Measurements from ENCODE around the gene CHD9. TPM values are rescaled to one million over a fixed set of nuclear protein-coding genes. Genes with fewer than 3 reads are reported as not detected.
"Not testable (repeated sequence)": the region's sequence is repeated elsewhere in the genome, so short reads cannot be mapped to it uniquely, and the experiment has no call there.

CHD9 gene
- total RNA-seq, 1 donor from 2014 or later, result 64.6 TPM

DNA sequence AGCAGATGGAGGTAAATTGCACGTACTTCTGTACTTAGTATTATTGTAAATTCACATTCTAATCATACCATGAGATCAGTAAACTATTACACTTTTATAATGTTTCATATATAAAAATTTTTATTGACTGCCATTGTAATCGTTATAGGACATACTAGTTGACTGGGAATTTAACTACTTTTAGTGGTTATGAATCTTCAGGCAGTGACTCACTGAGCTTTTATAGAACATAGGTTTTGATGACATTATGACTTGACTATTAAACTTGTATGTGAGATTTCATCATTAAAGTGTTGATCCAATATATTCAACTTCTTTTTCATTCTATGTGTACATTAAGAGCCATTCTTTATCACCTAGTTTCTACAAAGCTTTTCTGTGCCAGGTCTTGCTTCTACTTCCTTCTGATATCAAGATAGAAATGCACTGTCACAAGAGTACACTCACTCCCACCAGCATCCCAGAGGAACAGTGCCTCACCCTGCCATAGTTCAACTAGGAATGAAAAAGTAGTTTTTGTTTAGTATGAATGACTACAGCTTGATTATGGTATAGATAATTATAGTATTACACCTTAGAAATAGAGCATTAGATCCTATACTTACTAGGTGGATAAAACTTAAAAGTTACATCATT lies 237.1 kb downstream of the CHD9 start:
- DNase-seq (ENCODE audit: low spot score), result no peak
- intact Hi-C loops (cut with DNase I), result no loop called here

DNA sequence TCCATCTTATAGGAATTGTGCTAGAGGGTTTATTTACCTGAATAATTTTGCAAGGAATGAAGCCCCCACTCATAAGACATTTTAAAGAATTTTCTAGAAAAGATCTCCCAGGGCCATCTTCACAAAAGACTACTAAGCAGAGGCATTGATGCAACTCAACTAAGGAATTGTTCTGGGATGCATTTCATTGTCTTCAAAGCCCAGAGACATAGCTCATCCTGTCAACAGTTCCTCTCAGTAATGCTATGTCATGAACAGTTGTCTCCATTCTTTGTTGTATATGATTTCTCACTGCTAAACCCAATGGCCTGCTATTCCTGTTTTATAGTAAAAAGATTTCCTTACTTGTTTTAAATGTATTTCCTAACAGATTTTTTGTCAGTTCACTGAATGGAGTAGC lies 242.7 kb downstream of the CHD9 start:
- no peak for DNase-seq (ENCODE audit: low spot score)
- intact Hi-C loops (cut with DNase I), result no loop called here

DNA sequence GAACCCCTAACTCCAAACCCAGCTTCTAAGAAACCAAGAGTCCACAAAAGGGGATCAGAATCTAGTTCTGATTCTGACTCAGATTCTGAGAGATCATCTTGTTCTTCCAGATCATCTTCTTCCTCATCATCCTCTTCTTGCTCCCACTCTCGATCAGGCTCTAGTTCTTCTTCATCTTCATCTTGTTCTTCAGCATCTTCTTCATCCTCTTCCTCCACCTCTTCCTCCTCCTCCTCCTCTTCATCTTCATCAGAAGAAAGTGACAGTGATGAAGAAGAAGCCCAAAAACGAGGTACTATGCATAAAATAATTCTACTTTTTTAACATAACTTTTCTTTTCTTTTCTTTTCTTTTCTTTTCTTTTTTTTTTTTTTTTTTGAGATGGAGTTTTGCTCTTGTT lies 249.5 kb downstream of the CHD9 start:
- intact Hi-C loops (cut with DNase I), result no loop called here
- no peak for DNase-seq (ENCODE audit: low spot score)

DNA sequence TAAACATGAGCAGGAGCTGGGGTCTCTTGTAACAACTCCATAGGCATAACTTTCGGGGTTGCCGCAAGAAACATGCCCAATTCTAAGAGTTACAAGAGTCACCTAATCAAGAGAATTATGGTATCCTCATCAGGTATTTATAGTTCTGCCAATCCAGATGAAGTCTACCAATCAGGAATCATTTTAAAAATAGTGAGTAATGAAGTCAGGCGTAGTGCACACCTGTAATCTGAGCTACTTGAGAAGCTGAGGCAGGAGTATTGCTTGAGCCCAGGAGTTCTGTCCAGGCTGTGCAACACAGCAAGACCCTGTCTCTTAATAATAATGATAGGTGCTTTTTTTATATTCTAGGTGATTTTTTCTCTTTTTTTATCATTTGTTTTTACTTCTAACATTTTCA lies 251.0 kb downstream of the CHD9 start:
- intact Hi-C loops (cut with DNase I), result no loop called here
- DNase-seq (ENCODE audit: low spot score), result no peak

DNA sequence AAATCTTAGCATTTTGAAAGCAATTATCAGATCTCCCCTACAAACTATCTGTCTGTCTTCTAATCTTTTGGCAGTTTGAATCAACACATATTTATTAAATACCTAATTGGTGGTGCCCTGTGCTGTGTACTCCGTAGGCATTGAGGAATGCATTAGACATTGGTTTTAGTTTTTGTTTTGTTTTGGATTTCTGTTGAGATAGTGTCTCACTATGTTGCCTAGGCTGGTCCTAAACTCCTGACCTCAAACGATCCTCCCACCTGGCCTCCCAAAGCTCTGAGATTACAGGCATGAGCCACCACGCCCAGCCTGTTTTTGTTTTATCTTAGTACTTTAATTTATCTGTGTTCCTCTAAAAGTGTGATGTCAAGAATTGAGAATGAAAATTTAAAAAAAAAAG lies 254.7 kb downstream of the CHD9 start:
- DNase-seq (ENCODE audit: low spot score), result no peak
- intact Hi-C loops (cut with DNase I), result no loop called here

DNA sequence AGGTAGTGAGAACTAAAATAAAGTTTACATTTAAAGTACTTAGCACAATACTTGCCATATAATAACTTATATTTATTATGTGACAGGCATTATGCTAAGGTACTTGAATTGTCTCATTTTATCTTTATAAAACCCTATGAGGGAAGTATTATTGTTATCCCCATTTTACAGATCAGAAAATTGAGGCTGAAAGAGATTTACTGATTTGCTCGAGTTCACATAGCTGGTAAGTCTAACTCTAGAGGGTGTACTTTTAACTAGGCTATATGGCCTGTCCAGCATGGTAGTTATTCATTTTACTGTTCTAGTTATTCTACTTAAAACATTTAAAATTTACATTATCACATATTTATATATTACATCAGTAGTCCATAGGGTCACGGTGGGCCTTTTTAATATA lies 266.2 kb downstream of the CHD9 start:
- DNase-seq (ENCODE audit: low spot score), result no peak
- intact Hi-C loops (cut with DNase I), result no loop called here

DNA sequence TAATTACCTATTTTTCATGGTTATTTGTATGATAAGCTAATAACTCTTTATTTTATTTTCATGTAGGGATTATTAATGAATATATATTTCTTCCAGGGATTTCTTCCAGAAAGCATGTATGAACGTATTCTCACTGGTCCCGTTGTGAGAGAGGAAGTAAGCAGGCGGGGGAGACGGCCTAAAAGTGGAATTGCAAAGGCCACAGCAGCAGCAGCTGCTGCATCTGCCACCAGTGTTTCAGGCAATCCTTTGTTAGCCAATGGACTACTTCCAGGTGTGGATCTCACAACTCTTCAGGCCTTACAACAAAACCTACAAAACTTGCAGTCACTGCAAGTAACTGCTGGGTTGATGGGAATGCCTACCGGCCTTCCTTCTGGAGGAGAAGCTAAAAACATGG lies 269.1 kb downstream of the CHD9 start:
- intact Hi-C loops (cut with DNase I), result no loop called here
- no peak for DNase-seq (ENCODE audit: low spot score)

DNA sequence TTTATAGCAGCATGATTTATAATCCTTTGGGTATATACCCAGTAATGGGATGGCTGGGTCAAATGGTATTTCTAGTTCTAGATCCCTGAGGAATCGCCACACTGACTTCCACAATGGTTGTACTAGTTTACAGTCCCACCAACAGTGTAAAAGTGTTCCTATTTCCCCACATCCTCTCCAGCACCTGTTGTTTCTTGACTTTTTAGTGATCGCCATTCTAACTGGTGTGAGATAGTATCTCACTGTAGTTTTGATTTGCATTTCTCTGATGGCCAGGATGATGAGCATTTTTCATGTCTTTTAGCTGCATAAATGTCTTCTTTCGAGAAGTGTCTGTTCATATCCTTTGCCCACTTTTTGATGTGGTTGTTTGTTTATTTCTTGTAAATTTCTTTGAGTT lies 276.2 kb downstream of the CHD9 start:
- DNase-seq (ENCODE audit: low spot score); intact Hi-C loops (cut with DNase I): not testable (repeated sequence)

DNA sequence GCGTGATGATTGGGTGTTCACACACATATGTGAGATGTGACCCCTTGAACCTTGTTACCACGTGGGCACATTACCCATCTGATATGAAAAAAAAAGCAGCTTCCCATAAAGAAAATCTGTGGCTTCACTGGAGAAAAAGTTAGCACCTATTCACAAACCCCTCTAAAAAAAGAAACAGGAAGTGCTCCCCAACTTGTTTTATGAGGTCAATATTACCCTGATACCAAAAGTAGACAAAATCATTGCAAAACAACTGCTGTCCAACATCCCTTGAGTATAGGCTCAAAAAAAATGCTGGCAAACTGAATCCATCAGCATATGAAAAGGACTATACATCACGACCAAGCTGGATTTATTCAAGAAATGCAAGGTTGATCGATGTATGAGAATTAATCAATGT lies 279.8 kb downstream of the CHD9 start:
- no peak for DNase-seq (ENCODE audit: low spot score)
- intact Hi-C loops (cut with DNase I), result no loop called here

DNA sequence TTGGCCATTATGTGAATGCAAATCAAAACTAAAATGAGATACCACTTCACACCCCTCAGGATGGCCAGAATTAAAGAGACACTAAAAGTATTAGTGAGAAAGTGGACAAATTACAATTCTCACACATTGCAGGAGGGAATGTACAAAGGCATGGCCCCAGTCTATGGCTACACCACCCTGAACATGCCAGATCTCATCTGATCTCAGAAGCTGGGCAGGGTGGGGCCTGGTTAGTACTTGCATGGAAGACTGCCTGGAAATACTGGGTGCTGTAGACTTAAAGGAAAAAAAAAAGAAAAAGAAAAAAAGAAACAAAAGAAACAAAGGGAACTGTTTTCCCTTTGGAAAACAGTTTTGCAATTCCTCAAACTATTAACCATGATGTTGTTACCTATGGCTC lies 282.5 kb downstream of the CHD9 start:
- DNase-seq (ENCODE audit: low spot score), result no peak
- intact Hi-C loops (cut with DNase I), result no loop called here

DNA sequence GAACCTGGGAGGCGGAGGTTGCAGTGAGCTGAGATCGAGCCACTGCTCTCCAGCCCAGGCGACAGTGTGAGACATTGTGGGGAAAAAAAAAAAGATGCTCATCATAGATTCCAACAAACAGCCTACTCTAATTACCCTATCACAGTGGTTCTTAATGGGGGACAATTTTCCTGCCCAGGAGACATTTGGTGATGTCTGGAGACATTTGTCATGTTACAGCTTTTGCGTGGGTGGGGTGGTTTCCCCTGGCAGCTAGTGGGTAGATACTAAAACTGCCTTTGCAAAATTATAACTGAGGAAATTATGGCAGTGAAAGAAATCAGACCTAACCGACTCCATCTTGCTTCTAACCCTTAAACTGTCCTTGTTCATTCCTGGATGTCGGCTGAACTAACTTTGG lies 287.0 kb downstream of the CHD9 start:
- intact Hi-C loops (cut with DNase I), result no loop called here

DNA sequence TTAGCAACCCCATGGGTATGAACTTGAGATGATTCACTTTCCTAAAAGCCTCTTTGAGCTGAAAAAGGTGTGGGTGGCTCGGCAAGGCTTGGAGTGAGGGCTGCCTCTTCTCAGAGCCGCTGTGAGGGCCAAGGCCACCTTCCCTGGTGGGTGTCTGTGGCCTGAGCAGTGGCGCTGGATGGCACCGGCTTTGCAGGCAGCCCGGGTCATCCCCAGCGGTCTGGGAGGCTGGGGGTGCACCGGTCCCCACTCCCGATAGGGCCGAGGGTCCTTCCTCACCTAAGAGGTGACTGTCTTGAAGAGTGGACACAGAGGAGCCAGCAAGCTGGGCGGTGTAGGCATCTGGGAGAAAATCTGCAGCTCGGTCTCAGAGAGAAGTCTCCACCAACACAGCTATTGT lies 300.3 kb downstream of the CHD9 start:
- intact Hi-C loops (cut with DNase I), result no loop called here
- DNase-seq (ENCODE audit: low spot score), result no peak

More for the DNA sequence above, 287.0 kb downstream of the CHD9 start:
- no peak for DNase-seq (ENCODE audit: low spot score)

DNA sequence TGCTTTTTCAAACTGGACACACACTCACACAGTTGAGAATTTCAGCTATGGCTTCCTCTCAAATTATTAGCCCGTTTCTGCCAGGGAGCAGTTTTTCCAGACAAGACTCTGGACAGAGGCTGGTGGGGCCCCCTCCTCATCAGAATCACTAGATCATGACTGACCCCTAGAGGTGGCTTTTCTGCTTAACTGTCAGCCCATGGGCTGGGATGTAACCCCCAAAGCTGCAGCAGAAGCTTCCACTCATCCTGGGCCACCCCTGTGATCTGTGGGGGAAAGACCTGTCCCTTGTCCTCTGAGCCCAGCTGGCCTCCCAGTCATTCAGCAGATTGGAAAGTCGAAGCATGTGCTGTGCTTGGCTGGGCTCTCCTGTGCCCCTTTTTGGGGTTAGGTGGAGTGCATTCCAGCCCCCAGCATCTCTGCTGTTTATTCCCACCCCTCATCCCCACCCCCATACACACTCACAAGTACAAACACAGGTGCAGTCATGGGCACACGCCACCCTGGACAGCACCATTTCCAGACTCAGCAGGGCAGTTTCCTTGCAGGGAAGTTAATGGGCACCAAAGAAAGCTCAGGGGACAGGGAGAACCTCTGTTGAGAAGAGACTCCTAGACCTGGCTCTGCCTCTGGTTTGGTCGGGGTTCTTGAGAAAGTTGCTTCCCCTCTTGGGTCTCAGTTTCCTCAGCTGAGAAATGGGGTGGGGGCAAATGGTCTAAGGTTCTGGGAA lies 301.9 kb downstream of the CHD9 start:
- intact Hi-C loops (cut with DNase I), result no loop called here

DNA sequence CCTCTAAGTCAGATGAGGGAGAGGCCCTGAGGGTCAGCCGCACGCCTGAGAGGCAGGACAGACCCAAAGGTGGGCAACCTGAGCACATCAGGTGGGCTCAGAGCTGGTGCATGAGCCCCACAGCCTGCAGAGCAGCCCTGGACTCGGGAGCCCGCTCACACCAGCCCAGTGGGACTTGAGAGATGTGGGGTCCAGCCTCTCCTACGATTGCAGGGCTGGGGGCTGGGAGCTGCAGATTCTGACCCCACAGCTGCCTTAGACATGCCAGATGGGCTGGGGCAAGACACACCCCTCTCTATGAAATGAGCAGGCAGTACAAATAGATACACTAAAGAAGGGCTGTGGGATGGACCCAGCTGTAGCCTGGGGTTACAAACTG lies 302.4 kb downstream of the CHD9 start:
- intact Hi-C loops (cut with DNase I), result no loop called here

More for the DNA sequence above, 301.9 kb downstream of the CHD9 start:
- no peak for DNase-seq (ENCODE audit: low spot score)

DNA sequence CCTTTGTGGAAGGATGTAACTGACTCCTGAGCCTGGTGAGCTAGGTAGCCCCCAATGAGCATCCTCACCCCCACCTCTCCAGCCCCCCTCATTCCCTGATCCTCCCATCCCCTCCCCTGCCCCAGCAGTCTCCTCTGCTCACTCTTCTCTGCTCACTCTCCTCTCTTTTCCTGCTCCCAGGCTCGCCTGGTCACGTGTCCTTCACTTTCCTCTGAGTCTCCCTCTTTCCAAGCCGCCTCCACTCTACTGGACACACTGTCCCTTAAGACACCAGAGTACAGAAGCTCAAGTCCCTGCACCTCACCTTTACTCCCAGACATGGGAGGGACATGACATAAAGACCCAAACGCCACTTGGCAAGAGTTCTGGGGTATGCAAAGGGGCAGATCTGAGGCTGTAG lies 303.2 kb downstream of the CHD9 start:
- no peak for DNase-seq (ENCODE audit: low spot score)
- intact Hi-C loops (cut with DNase I), result no loop called here

More for the DNA sequence above, 302.4 kb downstream of the CHD9 start:
- no peak for DNase-seq (ENCODE audit: low spot score)

DNA sequence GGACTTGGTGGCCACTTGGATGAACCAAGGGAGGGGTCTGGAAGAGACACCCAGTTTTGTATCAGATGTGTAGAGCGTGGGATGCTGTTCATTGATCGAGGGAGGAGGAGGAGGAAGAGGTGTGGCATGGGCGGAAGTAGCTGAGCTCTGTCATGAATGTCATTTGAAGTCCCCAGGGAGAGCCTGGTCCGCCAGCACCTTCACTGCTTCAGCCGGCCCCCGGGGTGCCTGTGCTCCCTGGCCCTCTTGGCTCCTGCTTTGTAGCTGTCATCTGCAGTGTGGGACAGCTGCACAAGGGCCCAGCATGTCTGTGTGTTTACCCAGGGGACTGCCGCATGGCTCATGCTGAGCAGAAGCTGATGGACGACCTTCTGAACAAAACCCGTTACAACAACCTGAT lies 304.1 kb downstream of the CHD9 start:
- DNase-seq (ENCODE audit: low spot score), result no peak
- intact Hi-C loops (cut with DNase I), result no loop called here

DNA sequence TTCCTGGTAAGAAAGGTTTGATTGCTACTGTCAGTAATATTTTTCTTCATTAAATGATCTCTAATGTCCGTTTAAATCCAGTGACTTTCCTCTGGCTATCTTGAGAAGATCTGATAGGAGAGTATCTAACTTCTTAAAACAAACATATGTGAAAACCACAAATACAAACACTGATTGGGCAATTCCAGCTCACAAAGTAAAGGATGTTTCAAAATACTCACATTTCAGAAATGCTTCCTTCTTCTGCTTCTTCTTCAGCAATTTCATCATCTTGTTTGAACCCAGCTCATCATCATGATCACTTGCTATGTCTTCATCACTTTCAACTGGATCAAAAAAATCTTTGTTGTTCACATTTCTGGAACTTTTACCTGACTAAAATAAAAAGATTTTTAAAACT lies 315.1 kb downstream of the CHD9 start:
- intact Hi-C loops (cut with DNase I), result no loop called here
- no peak for DNase-seq (ENCODE audit: low spot score)

DNA sequence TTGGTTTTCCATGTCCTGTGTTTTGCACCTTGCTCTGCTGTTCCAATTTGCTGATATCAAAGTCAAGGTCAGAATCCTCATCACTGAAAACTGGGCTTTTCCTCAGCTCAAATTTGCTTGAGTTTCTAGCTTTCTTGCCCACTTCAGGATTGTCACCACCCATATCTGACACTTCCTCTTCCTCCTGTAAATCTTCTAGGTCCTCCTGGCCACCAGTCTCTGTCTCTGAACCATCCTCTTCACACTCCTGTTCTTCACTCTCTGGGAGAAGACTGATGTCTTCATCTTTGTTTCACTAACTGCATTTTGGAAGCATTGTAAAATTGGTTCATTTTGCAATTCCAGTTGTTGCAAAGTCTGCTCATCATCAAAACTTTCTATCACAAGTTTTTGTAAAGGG lies 316.0 kb downstream of the CHD9 start:
- intact Hi-C loops (cut with DNase I), result no loop called here
- no peak for DNase-seq (ENCODE audit: low spot score)

DNA sequence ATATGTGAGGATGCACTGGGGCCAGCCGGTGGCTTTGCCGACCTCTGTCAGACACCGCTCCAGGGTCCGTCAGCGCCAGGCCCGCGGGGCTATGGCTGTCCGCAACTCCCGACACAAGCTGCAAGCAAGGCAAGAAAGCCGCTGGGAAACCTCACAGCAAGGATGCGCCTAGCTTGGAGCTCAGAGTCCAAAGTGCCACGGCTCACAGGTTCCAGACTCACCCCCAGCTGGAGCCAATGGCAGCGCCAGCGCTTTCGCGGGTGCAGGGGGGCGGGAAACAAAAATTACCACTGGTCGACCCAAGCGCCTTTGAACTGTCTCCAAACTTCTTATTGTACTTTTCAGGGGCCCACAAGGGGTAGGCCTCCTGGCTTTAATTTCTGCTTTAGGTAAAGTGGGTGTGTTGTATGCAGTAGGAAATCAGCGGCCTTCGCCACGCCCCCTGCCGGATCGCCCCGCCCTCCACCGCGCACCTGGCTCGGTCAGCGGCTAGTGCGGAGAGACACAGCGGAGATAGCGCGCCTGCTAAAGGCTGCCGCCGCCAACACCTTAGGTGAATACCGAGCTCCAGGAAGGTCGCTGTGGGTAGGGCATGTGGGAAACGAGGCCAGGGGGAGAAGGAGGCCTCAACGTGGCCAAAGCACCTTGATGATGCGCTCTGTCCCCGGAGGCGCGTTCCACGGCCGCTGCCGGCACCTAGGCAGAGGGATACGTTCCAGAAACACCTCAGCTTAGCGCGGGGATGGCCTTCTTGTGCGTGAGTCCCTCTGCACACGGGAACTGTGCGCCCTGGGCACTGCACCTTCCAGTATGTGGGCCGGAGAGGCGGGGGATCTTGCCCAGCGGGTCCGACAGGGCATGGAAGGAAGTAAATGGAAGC lies 318.4 kb downstream of the CHD9 start:
- peak; percentile 90 for DNase-seq (ENCODE audit: low spot score)
- intact Hi-C loops (cut with DNase I), result no loop called here

DNA sequence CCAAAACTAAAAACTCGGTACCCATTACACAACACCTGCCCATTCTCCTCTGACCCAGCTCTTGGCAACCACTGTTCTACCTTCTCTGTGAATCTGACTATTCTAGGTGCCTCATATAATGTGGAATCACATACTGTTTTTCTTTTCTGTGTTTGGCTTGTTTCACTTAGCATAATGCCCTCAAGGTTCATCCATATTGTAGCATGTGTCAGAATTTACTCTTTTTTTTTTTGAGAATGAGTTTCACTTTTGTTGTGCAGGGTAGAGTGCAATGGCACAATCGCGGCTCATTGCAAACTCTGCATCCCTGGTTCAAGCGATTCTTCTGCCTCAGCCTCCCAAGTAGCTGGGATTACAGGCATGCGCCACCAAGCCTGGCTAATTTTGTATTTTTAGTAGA lies 320.0 kb downstream of the CHD9 start:
- intact Hi-C loops (cut with DNase I), result no loop called here

DNA sequence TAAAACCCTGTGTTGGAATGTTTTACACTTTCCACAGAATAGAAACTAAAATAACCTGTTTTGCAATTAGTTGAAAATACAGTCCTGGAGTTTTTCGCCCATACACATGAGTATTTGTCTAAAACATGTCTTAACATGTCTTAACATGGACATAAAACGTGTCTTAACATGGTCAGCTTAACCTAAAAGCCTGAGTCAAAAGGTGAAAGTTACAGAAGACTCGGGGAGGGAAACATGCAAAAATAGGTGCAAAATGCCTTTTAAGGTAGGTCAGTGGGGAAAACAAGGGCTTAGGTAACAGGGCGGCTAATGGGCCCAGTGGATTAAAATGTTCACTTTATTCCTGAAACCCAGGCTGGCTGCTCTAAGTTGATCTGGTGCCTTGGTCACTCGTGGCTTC lies 323.3 kb downstream of the CHD9 start:
- intact Hi-C loops (cut with DNase I), result no loop called here
- DNase-seq (ENCODE audit: low spot score), result no peak

More for the DNA sequence above, 320.0 kb downstream of the CHD9 start:
- DNase-seq (ENCODE audit: low spot score), result no peak
